Brain pericyte (primary cell): ENCODE measurements around the gene SNX9.
"Not testable (repeated sequence)": the region's sequence is repeated elsewhere in the genome, so short reads cannot be mapped to it uniquely, and the experiment has no call there.

Experiments used
- DNase-seq: peaks from one replicate; pipeline ENCODE4 v3.0.0-alpha.2; 2012; ENCODE audit warnings: low read depth, low spot score

Gene SNX9

DNA sequence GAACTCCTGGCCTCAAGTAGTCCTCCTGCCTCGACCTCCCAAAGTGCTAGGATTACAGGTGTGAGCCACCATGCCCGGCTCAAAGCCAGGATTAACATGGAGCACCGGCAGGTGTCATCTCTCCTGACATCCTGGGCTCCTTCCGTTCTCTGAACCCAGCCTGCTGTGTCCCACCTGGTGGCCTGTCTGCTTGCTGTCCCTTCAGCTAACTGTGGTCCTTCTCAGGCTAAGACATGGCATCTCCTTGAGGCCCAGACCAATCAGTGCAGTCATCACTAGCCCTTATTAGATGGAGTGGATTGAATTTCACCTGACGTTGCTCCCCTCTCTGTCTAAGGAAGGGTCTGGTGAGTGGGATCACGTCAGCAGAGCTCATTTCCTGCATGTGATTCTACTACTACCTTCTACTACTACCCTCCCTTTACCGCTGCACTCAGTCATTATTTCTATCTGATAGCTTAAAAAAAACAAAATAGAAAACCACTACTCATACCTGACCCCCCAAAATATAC lies 130.6 kb downstream of the SNX9 start:
- no peak for DNase-seq

DNA sequence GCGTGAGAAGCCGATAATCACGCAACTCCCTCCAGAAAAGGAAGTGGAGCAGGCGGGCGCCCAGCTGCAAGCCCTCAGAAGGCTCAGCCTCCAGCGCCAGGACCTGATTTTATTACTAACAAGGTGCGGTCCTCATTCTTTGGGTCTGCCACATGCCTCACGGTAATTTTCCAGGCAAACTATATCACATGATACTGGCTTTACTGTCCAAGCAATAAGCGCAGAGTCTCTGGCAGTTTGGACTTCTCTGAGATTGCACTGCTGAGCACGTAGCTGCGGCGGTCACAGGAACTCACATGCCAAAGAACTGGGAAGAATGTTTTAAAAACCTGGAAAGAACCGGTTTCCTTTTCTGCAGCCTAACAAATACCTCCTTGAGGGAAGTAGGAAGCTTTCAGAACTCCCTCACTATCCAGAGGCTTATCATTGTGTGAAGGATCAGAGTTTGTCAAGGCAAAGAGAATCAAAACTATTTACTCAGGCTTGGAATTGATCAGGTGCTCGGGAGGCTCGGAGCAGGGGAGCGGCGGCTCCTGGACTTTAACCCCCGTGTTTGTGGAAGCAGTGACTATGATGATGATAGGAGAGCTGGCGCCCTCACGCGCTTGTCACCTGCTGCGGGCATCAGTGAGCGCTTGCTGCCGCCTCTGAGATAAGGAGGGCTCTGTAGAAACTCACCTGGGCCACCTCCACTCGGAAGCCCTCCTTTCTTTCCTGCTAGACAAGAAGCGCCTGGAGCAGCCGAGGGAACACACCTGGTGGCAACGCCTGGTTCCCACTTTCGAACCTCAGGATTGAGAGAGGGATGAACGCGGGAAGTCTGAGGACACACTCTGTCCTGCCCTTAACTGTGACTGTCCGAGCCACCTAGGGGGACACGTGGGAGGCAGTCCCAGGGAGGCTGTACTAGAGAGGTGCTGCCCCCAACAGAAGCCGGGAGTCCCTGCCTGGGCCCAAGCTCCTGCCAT lies 131.4 kb downstream of the SNX9 start:
- DNase-seq = no peak

DNA sequence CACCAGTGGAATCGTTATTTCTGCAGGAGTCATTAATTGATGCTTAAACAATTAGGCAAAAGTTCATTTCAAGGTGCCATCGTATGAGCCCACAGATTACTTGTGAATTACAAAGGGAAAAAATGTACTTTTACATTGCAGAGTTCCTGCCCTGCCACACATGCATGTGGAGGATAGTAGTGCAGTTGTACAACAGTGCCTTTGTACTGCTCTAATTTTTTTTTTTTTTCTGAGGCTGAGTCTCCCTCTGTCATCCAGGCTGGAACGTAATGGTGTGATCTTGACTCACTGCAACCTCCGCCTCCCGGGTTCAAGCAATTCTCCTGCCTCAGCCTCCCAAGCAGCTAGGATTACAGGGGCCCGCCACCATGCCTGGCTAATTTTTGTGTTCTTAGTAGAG lies 132.6 kb downstream of the SNX9 start:
- no peak for DNase-seq

DNA sequence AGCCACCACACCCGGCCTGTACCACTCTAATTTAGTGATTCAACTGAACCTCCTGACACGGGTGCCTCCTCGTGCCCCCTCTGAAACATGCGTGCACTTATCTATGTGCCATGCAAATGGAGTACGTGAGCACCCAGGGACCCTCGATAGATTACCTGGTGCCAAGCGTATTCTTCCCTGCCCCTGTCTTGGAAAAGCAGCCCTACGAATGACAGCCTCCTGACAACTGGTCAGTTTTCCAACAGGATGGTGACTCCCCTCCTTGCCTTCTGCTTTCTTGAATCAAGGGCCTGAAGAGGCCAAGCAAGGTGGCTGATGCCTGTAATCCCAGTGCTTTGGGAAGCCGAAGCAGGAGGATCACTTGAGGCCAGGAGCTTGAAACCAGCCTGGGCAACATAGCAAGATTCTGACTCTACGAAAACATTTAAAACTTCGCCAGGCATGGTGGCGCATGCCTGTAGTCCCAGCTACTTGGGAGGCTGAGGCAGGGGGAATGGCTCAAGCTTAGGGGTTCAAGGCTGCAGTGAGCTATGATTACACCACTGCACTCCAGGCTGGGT lies 133.2 kb downstream of the SNX9 start:
- no peak for DNase-seq

DNA sequence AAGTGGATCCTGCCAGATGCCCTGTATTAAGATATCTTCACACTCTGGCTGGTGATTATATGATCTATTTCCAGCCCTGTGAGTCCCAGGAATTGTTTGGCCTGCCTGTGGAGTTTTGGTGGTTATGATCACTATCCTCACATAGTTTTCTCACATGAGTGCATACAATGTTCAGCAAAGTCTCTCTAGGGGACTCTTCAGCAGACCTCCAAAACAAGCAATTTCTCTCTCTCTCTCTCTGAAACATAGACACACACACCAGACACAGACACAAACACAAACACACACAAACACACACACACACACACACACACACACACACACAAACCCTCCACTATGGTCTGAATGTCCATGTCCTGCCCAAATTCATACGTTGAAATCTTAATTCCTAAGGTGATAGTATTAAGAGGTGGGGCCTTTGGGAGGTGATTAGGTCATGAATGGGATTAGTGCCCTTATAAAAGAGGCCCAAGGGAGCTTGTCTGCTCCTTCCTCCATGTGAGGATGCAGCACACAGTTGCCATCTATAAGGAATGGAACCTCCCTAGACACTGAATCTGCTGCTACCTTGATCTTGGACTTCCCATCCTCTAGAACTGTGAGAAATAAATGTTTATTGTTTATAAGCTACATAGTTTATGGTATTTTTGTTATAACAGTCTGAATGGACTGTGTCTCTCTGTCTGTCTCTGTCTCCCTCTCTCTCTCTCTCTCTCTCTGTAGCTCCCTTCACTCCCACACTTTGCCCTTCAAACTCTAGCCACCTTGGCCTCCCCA lies 136.6 kb downstream of the SNX9 start:
- no peak for DNase-seq

DNA sequence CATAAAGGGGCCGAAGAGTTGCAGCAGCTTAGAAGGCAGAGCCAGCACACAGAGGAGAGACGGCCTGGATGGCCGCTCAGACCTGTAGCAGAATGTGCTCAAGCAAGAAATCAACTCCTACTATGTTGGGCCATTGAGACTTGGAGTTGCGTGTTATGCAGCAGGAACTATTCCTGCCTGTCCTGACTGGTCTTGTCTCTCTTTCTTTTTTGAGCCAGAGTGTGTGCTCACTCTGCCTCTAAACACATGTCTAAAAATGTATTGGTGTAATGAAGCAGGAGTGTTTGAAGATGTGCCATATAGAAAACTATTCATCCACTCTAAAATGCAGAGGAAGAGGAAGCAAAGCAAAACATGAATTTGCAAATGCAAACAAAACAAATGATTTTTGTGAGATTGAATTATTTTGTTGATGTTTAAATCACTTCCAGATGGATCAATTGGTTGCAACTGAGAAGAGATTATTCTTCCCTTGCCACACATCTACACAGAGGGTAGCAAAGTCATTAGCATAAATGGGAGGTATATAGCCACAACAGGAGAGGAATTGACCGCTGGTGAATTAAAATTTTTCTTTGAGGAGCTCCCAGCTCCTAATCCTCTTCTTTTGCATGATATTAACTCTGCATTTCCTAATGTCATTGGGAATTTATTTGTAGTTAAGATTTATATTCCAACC lies 138.2 kb downstream of the SNX9 start:
- DNase-seq = no peak

DNA sequence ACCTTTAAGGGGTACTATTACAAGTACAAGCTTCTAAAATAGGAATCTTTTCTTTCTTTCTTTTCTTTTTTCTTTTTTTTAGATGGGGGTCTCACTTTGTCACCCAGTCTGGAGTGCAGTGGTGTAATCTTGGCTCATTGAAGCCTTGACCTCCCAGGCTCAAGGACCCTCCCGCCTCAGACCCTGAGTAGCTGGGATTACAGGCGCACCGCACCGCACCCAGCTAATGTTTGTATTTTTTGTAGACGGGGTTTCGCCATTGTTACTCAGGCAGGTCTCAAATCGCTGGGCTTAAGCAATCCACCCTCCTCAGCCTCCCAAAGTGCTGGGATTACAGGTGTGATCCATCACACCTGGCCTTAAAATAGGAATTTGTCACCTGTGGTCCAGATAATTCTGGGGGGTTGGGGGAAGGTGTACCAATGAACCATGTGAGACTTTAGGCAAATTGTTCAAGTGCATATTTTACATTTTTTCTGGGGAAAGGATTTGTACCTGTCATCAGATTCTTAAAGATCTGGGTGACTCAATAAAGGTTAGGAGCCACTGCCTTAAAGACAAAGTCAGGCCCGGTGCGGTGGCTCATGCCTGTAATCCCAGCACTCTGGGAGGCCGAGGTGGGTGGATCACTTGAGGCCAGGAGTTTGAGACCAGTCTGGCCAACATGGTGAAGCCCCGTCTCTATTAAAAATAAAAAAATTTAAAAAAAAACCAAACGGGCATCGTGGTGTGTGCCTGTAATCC lies 139.0 kb downstream of the SNX9 start:
- DNase-seq = no peak

DNA sequence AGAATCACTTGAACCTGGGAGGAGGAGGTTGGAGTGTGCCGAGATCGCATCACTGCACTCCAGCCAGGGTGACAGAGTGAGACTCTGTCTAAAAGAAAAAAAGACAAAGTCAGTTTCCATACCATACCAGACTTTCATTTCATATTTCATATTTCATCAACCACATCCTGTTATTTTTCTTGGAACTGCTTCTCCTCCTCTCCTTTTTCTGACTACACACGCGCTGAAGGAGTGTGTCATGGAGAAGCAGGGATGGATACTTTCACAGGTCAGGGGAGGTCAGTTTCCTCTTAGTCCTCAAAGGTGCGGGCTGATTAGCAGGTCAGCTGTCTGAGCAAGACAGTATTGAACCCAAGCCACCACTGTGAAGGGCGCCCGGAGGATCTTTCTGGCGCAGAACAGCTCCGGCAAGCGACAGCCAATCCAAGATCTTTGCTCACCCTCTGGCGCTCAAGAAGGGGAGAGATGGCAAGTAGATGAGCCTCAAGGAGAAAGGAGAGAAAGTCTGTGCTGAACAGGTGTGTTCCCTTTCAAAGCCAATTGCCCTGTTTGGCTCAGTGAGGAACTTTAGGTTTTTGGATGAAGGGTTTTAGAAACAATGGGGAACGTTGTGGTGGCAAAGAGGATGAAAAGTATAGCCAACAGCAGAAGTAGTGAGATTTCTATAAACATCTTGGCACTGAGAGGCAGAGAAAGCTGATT lies 139.7 kb downstream of the SNX9 start:
- no peak for DNase-seq

DNA sequence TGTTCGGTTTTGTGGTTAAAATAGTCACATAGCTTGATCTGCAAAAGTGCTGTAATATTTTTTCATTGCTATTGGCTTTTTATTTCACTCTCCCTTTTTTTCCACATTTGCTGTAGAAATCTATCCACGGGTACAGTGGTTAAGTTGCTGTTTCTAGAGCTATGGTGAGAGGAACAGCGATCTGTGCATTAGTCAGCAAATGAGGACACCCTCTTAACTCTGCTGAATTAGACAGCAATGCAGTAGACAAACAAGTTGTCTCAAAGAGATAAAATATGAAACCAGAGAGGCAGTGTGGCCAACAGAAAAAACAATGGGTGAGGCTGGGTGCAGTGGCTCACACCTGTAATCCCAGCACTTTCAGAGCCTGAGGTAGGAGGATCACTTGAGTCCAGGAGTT lies 141.1 kb downstream of the SNX9 start:
- no peak for DNase-seq

DNA sequence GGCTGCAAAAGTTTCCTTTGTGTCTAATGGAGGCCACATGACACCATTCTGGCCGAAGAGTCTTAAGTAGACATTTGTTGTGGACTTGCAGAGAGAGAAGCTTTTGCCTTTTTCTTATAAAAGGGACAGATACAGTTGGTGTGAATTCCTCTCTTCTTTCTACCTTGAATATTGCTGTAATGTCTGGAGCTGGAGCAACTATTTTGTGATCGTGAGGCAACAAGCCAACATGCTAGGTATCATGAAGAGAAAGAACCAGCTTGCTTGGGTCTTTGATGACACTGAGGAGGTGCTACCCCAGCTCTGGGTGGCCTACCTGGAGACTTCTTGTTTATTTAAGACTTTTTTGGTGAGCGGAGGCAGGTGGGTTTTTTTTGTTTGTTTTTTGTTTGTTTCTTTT lies 142.3 kb downstream of the SNX9 start:
- no peak for DNase-seq

DNA sequence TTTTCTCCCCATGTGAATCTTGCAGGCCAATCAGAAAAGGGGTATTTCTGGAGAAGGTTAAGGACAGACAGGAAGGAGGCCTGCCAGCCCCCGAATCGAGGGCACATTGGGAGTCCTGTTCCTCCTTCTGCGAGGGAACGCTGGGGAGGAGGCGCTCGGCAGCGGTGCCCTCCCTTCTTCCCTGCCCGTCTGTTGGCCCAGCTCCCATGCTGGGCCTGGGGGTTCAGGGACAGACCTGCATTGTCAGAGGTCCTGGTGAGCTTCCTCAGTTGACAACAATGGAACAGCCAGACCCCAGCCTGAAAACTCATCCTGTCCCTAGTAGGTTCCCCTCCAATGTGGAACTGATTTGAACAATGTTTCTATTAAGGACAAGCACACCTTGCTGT lies 143.5 kb downstream of the SNX9 start:
- DNase-seq = no peak

DNA sequence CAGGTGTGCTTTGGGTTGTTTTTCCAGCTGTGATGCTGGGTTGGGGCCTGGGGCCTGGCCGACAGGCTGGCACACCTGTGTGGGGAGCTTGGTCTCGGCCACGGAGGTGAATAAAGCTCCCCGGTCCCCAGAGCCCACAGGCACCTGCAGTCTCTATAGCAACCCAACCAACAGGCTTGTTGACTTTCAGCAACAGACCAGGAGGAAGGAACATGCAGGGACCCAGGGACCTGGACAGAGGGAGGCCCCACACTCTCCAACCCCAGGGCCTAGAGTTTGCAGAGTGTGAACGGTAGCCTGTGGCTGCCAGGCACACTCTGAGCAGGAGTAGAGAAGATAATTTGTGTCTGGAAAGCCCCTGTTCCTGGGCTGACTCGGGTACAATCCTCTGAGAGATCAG lies 144.0 kb downstream of the SNX9 start:
- no peak for DNase-seq

DNA sequence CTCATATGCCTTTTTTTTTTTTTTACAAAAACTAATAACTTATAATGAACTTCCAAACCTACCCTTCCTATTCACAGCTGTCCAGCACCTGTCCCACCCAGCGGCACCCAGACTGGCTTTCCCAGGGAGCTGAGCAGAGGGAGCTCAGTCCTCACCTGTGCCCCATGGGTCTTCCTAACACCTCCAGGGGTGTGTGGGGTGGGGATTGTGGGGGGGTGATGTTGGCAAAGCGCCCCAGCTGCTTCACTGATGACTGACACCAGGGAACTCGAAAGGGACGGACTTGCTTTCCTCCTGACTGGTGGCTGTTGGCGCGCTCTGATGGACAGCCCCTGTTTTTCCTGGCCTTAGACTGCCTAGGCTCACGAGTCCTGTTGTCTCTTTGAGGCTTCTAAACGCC lies 144.4 kb downstream of the SNX9 start:
- DNase-seq = no peak

DNA sequence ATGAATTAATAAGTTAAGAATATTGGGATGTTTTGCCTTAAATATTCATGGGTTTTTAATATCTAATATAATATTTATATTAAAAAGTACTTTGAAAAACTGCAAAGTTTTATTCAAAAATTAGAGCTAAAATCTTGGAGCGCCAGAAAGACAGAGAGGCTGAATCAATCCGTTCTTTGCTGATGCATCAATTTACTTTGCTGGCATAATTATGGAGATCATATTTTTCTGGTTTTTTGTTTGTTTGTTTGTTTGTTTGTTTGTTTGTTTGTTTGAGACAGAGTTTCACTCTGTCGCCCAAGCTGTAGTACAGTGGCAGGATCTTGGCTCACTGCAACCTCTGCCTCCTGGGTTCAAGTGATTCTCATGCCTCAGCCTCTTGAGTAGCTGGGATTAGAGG lies 149.1 kb downstream of the SNX9 start:
- DNase-seq = not testable (repeated sequence)

DNA sequence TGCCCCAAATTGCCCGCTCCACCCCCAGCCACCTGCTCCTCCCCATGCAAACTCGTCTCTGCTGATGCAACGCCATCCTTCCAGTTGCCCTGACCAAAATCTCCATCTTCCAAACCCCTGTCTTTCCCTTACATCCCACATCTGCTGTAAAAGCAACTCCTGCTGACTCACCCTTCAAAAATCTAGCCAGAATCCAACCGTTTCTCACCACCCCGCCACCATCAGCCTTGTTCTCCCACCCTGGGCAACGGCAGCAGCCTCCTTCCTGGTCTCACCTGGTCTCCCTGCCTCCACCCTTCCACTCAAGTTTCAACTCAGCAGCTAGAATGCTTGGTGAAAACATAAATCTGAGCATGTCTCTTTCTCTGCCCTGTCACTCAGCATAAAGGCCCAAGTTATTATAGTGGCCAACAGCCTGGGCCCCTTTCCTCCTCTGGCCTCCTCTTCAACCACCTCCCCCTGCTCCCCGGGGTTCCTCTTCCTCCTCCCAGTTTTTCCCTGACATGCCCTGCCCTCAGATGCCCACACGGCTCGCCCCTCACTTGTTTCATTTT lies 151.4 kb downstream of the SNX9 start:
- DNase-seq = no peak

DNA sequence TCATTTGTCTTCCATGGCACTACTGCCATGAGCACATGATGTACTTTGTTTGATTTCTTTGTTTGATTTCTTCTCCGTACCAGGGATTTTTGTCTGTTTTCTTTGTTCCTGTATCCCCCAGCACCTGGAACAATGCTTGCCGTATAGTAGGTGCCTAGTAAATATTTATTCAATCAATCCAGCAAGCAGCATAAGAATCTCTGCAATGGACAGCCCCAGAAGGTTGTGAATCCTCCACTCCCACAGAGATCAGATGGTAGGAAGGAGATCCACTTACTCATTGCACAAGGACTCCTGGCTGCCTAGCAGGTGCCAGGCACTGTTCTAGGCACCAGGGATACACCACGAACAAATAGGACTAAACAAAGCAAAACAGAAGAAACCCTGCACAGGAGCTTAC lies 151.9 kb downstream of the SNX9 start:
- DNase-seq = no peak

DNA sequence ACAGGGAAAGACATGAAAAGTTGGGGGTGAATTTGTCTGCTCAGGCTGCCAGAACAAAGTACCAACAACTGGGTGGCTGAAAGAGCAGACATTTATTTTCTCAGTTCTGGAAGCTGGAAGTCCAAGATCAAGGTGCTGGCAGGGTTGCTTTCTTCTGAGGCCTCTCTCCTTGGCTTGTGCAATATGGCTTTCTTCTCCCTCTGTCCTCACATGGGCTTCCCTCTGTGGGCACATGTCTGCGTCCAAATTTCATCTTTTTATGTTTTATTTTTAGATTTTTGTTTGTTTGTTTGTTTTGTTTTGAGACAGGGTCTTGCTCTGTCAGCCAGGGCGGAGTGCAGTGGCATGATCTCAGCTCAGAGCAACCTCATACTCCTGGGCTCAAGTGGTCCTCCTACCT lies 152.4 kb downstream of the SNX9 start:
- DNase-seq = no peak

DNA sequence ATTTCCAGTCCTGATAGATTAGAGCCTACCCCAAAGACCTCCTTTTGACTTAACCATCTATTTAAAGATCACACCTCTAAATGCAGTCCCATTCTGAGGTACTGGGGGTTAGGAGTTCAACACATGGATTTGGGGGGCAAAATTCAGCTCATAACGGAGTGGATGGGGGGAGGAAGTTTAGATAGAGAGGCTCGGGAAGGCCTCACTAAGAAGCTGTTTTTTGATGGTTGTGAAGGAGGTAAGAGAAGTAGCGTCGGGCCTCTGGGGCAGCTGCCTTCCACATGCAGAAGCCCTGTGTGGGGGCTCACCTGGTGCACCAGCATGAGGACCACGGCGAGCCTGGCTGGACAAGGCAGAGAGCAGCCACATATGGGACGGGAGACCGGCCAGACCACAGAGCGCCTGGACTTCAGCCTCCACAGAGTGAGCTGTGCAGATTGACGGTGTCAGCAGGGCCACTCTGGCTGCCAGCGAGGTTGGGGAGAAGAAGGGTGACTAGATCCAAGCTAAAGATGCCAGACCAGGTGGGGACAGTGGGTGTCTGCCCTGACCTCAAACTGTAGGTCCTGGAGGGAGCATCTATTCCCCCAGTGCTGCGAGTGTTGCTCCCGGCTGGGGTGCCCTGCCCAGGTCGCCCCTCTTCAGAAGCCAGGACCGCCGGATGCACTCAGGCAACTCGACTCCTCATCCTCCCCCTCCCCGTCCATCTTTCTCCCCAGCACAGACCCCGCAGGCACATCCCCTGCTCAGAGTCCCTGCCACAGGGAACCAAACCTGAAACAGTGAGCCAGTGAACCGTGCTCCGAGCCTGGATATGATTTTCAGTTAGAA lies 153.5 kb downstream of the SNX9 start:
- no peak for DNase-seq

DNA sequence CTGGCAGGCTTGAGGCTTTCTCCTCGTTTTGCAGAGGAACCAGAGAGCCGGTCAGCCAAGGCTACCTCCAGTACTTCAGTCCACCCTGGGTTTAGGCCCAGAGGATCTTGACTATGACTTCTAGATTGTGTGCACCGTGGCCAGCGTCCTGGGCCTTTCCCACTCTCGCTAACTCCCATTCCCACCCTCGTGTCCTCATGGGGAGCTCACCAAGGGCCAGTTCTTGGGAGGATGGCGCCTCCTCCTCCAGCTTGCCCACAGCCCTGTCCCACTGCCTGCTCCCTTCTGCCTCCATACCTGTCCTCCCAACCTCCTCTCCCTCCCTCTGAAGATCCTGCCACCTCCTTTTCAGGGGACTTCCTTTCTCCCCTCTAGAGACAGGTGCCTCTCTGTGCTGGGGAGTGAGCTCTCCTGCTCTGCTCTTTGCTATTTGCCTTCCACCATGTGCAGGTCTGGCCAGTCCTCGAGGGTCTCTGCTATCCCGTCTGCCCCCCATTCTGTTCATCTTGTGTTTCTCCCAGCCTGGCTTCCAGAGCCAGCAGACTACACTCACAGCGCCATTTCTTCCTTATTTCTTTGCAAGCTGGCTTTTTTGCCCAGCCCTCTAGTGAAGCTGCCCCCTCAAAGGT lies 154.2 kb downstream of the SNX9 start:
- DNase-seq = no peak
